ENCODE measurements around the gene ATXN7. TPM values are rescaled to one million over a fixed set of nuclear protein-coding genes. Genes with fewer than 3 reads are reported as not detected.

The ATXN7 gene
- total RNA-seq, 4 donors from 2014 or later, result 48.5 to 80.3 (median 75.2) TPM

DNA sequence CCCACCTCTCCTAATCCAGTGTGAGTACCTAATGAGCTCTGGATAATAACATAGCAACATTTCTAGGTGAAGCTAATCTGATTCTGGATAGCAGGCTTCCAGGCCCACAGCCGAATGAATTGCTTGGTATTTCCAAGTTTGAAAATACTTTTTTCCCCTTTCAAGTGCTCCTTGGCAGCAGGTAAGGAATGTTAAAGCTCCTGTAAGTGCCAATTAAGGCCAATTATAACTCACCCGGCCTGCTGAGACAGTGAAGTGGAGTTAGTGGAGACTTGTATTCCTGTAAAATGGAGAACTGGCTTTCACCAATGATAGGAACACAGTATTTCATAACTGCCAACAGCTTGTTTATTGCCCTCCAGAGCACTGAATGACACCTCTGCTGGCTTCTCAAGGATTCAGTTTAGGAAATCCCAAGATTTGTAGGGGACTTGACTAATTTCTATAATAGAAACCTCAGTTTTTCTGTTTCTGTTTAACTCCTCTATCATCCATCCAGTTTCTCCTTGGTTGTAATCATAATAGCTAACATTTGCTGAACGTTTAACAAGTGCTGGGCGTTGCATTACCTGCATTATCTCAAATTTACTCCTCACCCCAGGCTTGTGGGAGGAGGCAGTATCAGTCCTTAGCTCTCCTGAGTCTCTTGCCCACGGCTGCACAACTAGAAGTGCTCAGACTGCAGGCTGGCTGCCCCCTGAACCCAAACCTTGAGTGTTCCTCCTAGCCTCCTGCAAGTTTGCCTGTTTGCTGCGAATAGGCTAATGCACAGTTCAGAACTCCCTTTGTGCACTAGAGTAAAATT is 101.2 kb downstream of the ATXN7 start:
- Histone ChIP-seq H3K27me3 (no peaks in the 10 kb centered on the region), H3K36me3 (no peaks in the 10 kb centered on the region), H3K27ac (no peak overlapping the region), H3K4me3 (no peak overlapping the region), H3K4me1 (peaks cover 0 to 44% (median 10%) of the 10 kb centered on the region in 4 donors), H3K9me3 (no peaks in the 10 kb centered on the region)
- no peak for DNase-seq
- TF ChIP-seq, protein P1, sequence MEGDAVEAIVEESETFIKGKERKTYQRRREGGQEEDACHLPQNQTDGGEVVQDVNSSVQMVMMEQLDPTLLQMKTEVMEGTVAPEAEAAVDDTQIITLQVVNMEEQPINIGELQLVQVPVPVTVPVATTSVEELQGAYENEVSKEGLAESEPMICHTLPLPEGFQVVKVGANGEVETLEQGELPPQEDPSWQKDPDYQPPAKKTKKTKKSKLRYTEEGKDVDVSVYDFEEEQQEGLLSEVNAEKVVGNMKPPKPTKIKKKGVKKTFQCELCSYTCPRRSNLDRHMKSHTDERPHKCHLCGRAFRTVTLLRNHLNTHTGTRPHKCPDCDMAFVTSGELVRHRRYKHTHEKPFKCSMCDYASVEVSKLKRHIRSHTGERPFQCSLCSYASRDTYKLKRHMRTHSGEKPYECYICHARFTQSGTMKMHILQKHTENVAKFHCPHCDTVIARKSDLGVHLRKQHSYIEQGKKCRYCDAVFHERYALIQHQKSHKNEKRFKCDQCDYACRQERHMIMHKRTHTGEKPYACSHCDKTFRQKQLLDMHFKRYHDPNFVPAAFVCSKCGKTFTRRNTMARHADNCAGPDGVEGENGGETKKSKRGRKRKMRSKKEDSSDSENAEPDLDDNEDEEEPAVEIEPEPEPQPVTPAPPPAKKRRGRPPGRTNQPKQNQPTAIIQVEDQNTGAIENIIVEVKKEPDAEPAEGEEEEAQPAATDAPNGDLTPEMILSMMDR (IDR thresholded peaks at IDR 0.05), result no peak
- no peak for TF ChIP-seq POLR2A (IDR thresholded peaks at IDR 0.05)

DNA sequence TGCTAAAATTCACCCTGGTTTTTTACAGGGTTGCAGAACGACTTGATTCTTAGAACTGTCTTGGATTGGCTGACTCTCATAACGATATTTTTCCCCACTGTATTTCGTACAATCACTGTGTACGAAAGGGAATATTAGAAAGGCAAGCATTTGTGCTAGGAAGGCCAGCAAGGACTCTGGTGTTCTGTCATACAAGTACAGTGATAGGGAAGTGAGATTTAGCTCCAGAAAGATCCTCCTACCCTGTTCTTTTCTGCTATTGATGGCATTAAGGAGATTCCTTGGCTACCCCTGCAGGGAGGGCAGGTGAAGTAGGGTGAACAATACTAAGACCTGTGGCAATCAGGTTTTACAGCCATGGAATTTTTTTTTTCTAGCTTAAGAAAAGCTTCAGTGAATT is 102.3 kb downstream of the ATXN7 start:
- Histone ChIP-seq H3K27ac (peak overlapping the region in 1 of 4 donors; percentile 77), H3K36me3 (no peaks in the 10 kb centered on the region), H3K4me1 (peaks cover 0 to 46% (median 12%) of the 10 kb centered on the region in 4 donors), H3K9me3 (no peaks in the 10 kb centered on the region), H3K27me3 (no peaks in the 10 kb centered on the region), H3K4me3 (no peak overlapping the region)
- DNase-seq, result no peak
- no peak for TF ChIP-seq POLR2A (IDR thresholded peaks at IDR 0.05)
- TF ChIP-seq, protein P1 (IDR thresholded peaks at IDR 0.05), result no peak

DNA sequence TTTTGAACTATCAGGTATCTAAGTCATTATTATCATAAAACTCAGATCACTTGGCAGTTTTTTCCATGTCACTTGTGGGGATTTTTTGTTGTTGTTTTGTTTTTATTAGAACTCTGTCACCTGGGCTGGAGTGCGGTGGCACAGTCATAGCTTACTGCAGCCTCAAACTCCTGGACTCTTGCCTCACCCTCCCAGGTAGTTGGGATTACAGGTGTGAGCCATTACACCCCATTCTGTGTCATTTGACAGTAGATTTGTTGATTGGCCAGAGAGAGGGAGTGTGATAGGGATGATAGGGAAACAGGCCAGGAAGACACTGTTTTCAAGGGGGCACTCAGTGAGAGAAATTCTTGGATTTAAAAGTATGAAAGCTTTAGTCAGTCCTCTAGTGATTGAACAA is 103.2 kb downstream of the ATXN7 start:
- peak overlapping the region; percentile 67 to 80 (median 78) for H3K27ac ChIP-seq
- no peaks in the 10 kb centered on the region for H3K9me3 ChIP-seq
- TF ChIP-seq, protein P1 (IDR thresholded peaks at IDR 0.05), result no peak
- TF ChIP-seq POLR2A (IDR thresholded peaks at IDR 0.05), result no peak
- H3K4me3 ChIP-seq, result peak overlapping the region in 1 of 4 donors; percentile 45
- H3K4me1 ChIP-seq, result peaks cover 0 to 55% (median 15%) of the 10 kb centered on the region in 4 donors
- no peaks in the 10 kb centered on the region for H3K27me3 ChIP-seq
- peak in 1 of 3 donors; percentile 58 for DNase-seq
- H3K36me3 ChIP-seq, result no peaks in the 10 kb centered on the region

DNA sequence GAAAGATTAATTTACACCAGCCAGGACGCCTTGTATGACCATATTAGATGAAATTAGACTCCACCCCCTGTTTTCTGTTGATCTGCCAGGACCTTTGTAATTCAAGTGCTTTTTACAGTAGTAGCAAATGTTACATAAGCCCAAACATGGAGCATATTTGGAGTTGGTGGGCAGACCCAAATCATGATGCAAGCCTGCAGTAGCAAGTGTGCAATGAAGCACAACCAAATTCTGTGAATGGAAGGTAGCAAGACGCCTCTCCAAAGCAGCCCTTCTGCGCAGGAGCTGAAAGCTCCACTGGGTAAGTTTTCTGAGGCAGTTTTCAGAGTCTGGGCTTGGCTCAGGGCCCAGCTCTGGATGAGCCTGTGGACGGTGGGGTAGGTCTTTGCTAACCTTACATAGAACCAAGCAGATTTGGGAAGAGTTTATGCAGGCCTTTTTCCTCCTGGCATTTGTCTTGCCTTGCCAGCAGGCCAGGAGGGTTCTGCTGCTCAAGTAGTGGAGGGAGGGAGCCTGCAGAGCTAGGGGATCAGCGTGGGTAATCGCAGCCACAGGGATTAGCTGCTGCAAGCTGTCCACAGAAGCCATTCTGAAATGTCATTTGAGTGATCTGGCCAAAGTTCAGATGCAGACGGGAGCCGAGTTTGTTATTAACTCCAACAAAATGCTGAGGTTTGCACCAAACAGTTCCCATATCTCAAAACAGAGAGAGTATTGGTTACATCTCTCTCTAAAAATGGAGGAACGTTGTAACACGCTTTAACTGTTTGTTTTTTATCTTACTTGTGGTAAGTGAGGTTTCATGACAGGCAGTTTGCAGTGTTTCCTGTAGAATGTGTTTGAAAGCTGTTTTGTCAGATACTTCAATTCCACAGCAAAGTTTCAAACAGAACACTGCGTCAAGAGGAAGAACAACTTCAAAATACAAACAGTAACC is 104.3 kb downstream of the ATXN7 start:
- Histone ChIP-seq H3K27me3 (no peaks in the 10 kb centered on the region), H3K4me1 (peaks cover 0 to 64% (median 16%) of the 10 kb centered on the region in 4 donors), H3K27ac (peak overlapping the region; percentile 67 to 80 (median 78)), H3K9me3 (no peaks in the 10 kb centered on the region), H3K36me3 (no peaks in the 10 kb centered on the region), H3K4me3 (peak overlapping the region; percentile 33 to 45 (median 41))
- peak; percentile 31 to 79 (median 75) for DNase-seq
- TF ChIP-seq, protein P1 (IDR thresholded peaks at IDR 0.05), result no peak
- TF ChIP-seq POLR2A (IDR thresholded peaks at IDR 0.05), result peak in 1 of 2 donors; percentile 29

DNA sequence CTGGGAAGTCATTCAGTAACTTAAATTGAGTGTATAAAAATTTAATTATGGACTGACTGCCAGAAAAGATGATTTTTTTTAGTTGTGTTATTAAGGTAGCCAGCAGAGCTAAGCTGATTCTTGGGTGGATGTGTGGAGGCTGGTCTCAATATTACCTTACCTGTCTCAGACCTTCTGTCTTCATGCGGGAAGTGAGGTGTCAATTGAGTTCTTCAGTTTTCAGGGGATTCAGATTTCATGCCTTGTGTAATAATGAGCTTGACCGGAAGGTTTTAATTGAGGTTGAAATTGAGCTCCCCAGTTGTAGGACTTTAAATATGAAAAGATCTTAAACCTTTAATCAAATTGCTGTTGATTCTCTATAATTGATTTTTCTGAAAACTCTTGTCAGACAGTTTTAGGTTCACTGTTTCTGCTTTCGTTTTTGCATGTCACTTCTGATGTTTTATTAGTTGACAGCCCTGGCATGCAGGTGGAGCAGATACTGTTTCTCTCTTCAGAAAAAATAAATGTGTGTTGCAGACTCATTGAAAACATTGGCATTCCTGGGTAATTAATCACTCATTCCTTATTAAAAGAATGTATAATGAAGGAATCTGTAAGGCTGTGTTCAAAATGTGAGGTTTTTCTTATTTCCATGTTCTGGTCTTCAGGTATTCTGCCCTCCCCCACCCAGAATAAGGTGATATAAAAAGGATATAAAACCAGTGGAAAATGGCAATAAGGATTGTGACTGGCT is 105.1 kb downstream of the ATXN7 start:
- Histone ChIP-seq H3K36me3 (peaks cover 0 to 5% (median 0%) of the 10 kb centered on the region in 3 donors), H3K27me3 (no peaks in the 10 kb centered on the region), H3K4me3 (peak overlapping the region; percentile 19 to 45 (median 38)), H3K27ac (peak overlapping the region; percentile 67 to 80 (median 78)), H3K9me3 (no peaks in the 10 kb centered on the region), H3K4me1 (peaks cover 0 to 64% (median 16%) of the 10 kb centered on the region in 4 donors)
- no peak for TF ChIP-seq POLR2A (IDR thresholded peaks at IDR 0.05)
- TF ChIP-seq, protein P1 (IDR thresholded peaks at IDR 0.05), result peak in 2 of 6 experiments; percentile 6 to 14
- DNase-seq, result no peak

All from Peyer's patch (tissue), 4 donors.